Upper lobe of left lung (tissue), 6 donors: Measurements from ENCODE around the gene DMRTA2. TPM values are rescaled to one million over a fixed set of nuclear protein-coding genes. Genes with fewer than 3 reads are reported as not detected.

ENCODE experiments used
- ATAC-seq, 2 donors: fragments of 200-7000 bp; cut with Tn5 transposase; one replicate each; pipeline ENCODE4 v1.9.1; 2022; ENCODE audit warnings: mild to moderate bottlenecking in 2 of 2, moderate library complexity in 2 of 2; ENCODE audit not compliant: low FRiP score in 2 of 2
- DNase-seq, 2 donors: peaks; one replicate each; pipeline ENCODE4 v3.0.0-alpha.2; 2019 to 2020
- H3K27ac ChIP-seq, 4 donors: fragments of 200-600 bp; sonication (generic); one replicate each; pipeline ENCODE4 v1.5.1; 2016 to 2019
- H3K27me3 ChIP-seq, 4 donors: fragments of 200-600 bp; sonication (generic); one replicate each; pipeline ENCODE4 v1.5.1; 2017 to 2019
- H3K36me3 ChIP-seq, 4 donors: fragments of 200-600 bp; sonication (generic); one replicate each; pipeline ENCODE4 v1.5.1; 2016 to 2019
- H3K4me1 ChIP-seq, 4 donors: fragments of 200-600 bp; sonication (generic); one replicate each; pipeline ENCODE4 v1.5.1; 2018 to 2019
- H3K4me3 ChIP-seq, 4 donors: fragments of 200-600 bp; sonication (generic); one replicate each; pipeline ENCODE4 v1.5.1; 2017 to 2019; ENCODE audit warnings: mild to moderate bottlenecking in 2 of 4, moderate library complexity in 1 of 4
- H3K9me3 ChIP-seq, 4 donors: fragments of 200-600 bp; sonication (generic); one replicate each; pipeline ENCODE4 v1.5.1; 2018 to 2019
- EP300 ChIP-seq, 4 donors: sonication (generic); formaldehyde crosslinking; IDR thresholded peaks; one replicate each; pipeline ENCODE4 v1.5.1; 2017; ENCODE audit warnings: antibody characterized with exemption in 4 of 4, control low read depth in 2 of 4
- POLR2A ChIP-seq, 4 donors: fragments of 450-650 bp; IDR thresholded peaks; one replicate each; pipeline ENCODE4 v1.5.1; 2016 to 2017; ENCODE audit warnings: antibody characterized with exemption in 4 of 4, mild to moderate bottlenecking in 2 of 4
- POLR2AphosphoS5 ChIP-seq, 2 donors: sonication (generic); formaldehyde crosslinking; IDR thresholded peaks; one replicate each; pipeline ENCODE4 v1.5.1; 2017; ENCODE audit warnings: antibody characterized with exemption in 2 of 2
- WGBS, 2 donors: methylation state at CpG; one replicate each; pipeline ENCODE4 v1.1.5; 2017 to 2018; 5-methylcytosine and 5-hydroxymethylcytosine counted together
- total RNA-seq, 6 donors: library from RNA; depleted of rRNA in 4 of 6; stranded (reverse); fragments of >200 nt in 4 of 6; gene quantifications; one replicate each; pipeline versions ENCODE4 v1.1.0 to v1.2.1, GENCODE V29; 2016 to 2021
- TF ChIP-seq, protein P1 (sequence below), 6 experiments: fragments of 450-650 bp in 4 of 6; fragments of 200-600 bp in 2 of 6; sonication (generic) in 2 of 6; IDR thresholded peaks; one replicate each; pipeline ENCODE4 v1.5.1; 2016 to 2019; ENCODE audit warnings: antibody characterized with exemption in 6 of 6
- donor health status: DM: no; HTN: no; CAD: no; lungs with moderate emphysema.
- donor health status: DM: no; HTN: yes; CAD: no; lungs with severe emphysema.

The DMRTA2 gene
- total RNA-seq, 6 donors from 2014 or later = 0.13 to 0.39 TPM; not detected in 4

DNA sequence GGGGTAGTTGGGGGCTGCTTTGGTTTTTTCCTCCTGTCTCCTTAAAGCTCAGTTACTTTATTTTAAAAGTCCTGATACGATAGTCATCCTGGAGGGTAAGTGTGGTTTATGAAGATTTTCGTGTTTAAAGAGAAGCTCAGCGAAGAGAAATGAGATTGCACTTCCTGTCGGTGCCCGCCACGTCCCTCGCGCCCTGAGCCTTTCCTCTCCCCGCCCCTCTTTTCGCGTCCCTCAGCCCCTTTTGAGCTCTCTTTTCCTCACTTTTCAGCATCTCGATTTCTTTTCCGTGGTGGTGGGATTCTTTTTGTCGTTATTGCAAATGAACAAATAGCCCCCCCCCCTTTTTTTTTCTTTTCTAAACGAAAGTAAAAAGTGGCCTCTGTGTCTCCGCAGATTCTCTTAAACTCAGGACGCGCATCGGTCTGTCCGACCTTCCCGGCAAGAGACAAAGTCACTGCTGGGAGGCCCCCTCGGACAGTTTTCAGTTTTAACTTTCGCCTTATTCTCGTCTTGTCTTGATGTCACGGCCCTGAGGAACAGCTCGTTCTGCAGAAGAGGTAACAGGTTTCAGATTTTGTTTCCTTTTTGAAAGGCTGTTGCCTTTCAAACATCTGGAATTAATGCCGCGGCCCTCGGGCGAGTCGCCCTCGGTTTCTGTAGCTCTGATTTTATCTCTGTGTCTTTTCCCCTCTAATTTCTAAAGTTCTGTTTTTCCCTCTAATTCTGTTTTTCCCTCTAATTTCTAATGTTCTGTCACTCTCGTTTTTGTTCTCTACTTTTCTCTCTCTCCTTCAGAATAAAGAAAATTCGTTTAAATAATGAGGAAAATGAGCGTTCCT is 1.0 kb upstream of the DMRTA2 start:
- TF ChIP-seq EP300 (IDR thresholded peaks at IDR 0.05) (no peak), POLR2AphosphoS5 (IDR thresholded peaks at IDR 0.05) (no peak), POLR2A (IDR thresholded peaks at IDR 0.05) (no peak)
- TF ChIP-seq, protein P1, sequence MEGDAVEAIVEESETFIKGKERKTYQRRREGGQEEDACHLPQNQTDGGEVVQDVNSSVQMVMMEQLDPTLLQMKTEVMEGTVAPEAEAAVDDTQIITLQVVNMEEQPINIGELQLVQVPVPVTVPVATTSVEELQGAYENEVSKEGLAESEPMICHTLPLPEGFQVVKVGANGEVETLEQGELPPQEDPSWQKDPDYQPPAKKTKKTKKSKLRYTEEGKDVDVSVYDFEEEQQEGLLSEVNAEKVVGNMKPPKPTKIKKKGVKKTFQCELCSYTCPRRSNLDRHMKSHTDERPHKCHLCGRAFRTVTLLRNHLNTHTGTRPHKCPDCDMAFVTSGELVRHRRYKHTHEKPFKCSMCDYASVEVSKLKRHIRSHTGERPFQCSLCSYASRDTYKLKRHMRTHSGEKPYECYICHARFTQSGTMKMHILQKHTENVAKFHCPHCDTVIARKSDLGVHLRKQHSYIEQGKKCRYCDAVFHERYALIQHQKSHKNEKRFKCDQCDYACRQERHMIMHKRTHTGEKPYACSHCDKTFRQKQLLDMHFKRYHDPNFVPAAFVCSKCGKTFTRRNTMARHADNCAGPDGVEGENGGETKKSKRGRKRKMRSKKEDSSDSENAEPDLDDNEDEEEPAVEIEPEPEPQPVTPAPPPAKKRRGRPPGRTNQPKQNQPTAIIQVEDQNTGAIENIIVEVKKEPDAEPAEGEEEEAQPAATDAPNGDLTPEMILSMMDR (IDR thresholded peaks at IDR 0.05) = no peak
- Histone ChIP-seq H3K36me3 (no peaks in the 10 kb centered on the region), H3K27ac (no peak overlapping the region), H3K4me1 (peaks cover 52 to 77% (median 52%) of the 10 kb centered on the region in 4 donors), H3K4me3 (peak overlapping the region in 3 of 4 donors; percentile 28 to 49 (median 33)), H3K9me3 (no peaks in the 10 kb centered on the region), H3K27me3 (peaks cover 8 to 95% (median 66%) of the 10 kb centered on the region in 4 donors)
- DNase-seq = no peak
- no peak for ATAC-seq
- WGBS, 2 donors = 5 to 8% methylated on average over 35 of the region's 35 CpGs

DNA sequence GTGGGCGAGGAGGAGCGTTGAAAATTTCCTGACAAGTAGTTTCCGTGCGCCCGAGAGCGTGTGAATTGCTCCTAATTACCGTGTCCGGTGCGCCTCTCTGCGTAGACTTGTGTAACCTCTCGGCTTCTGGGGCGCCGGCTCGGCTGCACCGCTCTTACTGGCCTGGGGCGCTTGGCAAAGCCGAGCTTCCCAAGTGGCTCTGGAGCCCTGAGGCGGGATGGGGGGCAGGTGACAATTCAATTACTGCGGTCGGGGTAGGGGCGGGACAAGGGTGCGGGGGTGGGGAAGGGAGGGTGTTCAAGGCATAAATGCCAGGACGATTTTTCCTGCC is 392 bp upstream of the DMRTA2 start:
- Histone ChIP-seq H3K27ac (no peak overlapping the region), H3K36me3 (no peaks in the 10 kb centered on the region), H3K9me3 (no peaks in the 10 kb centered on the region), H3K4me3 (peak overlapping the region in 3 of 4 donors; percentile 28 to 49 (median 33)), H3K4me1 (peaks cover 56 to 83% (median 58%) of the 10 kb centered on the region in 4 donors), H3K27me3 (peaks cover 6 to 95% (median 68%) of the 10 kb centered on the region in 4 donors)
- ATAC-seq (peak in 1 of 2 donors; percentile 2), DNase-seq (peak in 1 of 2 donors; percentile 78)
- TF ChIP-seq POLR2AphosphoS5 (IDR thresholded peaks at IDR 0.05) = no peak
- TF ChIP-seq POLR2A (IDR thresholded peaks at IDR 0.05) = no peak
- TF ChIP-seq, protein P1 (IDR thresholded peaks at IDR 0.05) = no peak
- no peak for TF ChIP-seq EP300 (IDR thresholded peaks at IDR 0.05)
- WGBS, 2 donors = 0 to 6% methylated on average over 15 to 23 of the region's 23 CpGs

DNA sequence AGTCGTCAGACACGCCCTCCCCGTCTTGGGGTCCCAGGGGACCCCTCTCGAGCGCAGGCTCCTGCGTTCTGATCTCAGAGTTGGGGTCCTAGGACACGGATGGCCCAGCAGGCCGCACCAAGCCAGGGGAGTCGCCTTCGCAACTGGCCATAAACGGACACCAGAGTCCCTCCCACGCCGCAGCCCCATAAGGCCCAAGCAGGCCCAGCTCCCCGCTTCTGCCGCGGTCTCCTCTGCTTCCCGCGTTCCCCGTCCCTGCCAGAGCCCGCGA is 633 bp downstream of the DMRTA2 start:
- TF ChIP-seq POLR2A (IDR thresholded peaks at IDR 0.05) (no peak), EP300 (IDR thresholded peaks at IDR 0.05) (no peak), POLR2AphosphoS5 (IDR thresholded peaks at IDR 0.05) (no peak)
- TF ChIP-seq, protein P1 (IDR thresholded peaks at IDR 0.05) = no peak

DNA sequence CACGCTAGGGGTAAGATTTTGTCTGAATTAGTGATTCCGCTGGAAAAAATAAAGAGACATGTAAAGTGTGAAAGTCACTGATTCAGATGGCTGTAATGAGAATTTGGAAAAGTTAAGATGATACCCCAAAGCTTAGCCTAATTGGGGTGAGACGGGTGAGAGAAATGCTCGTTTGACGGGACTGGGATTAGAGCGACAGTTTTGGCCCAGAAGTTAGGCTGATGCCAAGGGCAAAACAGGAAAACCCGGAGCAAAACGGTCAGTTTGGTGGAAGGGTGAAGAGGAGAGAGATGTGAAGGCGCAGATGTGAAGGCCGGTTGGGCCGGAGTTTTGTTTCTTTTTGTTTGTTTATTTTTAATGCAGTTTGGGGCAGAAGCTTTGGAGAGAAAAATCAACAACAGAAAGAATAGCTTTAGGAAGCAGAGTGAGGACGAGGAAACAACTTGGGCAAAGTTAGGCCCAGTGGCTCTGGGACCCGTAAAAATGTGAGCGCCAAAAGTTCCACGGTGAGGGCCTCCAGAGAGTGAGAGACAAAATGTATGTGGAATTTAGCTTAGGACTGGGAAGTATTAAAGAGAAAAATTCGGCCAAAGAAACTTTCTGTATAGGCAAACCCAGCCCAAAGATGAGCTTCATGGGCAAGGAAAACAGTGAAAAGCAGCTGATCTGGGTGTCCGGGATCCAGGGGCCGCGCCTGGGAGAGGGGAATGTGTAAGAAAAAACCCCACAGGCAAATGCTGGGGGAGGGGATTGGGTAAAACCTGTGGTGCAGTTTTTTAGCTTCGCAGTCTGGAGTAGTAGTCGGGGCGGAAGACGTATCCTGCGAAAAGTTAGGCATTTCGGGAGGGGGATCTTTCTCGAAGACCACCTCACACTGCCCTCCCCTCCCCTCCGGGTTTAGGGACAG is 1.2 kb downstream of the DMRTA2 start:
- TF ChIP-seq EP300 (IDR thresholded peaks at IDR 0.05) = no peak
- TF ChIP-seq, protein P1 (IDR thresholded peaks at IDR 0.05) = no peak
- TF ChIP-seq POLR2A (IDR thresholded peaks at IDR 0.05) = no peak
- no peak for TF ChIP-seq POLR2AphosphoS5 (IDR thresholded peaks at IDR 0.05)
- ATAC-seq (no peak), DNase-seq (no peak)
- Histone ChIP-seq H3K4me1 (peaks cover 54 to 85% (median 64%) of the 10 kb centered on the region in 4 donors), H3K36me3 (no peaks in the 10 kb centered on the region), H3K27me3 (peaks cover 6 to 98% (median 68%) of the 10 kb centered on the region in 4 donors), H3K4me3 (no peak overlapping the region), H3K9me3 (no peaks in the 10 kb centered on the region), H3K27ac (no peak overlapping the region)
- 21 to 31% methylated on average over 25 to 27 of the region's 27 CpGs for WGBS, 2 donors

More for the DNA sequence above, 633 bp downstream of the DMRTA2 start:
- peaks cover 6 to 98% (median 68%) of the 10 kb centered on the region in 4 donors for H3K27me3 ChIP-seq
- no peak overlapping the region for H3K4me3 ChIP-seq
- H3K36me3 ChIP-seq = no peaks in the 10 kb centered on the region
- 0 to 8% methylated on average over 5 to 20 of the region's 21 CpGs for WGBS, 2 donors
- H3K4me1 ChIP-seq = peaks cover 58 to 85% (median 61%) of the 10 kb centered on the region in 4 donors
- ATAC-seq (no peak), DNase-seq (no peak)
- H3K9me3 ChIP-seq = no peaks in the 10 kb centered on the region
- H3K27ac ChIP-seq = no peak overlapping the region
